ENCODE data around the gene ZRANB1. TPM values are rescaled to one million over a fixed set of nuclear protein-coding genes. Genes with fewer than 3 reads are reported as not detected.

The ZRANB1 gene
- total RNA-seq, 2 donors from 2014 or later: 24.1 to 24.9 TPM

DNA sequence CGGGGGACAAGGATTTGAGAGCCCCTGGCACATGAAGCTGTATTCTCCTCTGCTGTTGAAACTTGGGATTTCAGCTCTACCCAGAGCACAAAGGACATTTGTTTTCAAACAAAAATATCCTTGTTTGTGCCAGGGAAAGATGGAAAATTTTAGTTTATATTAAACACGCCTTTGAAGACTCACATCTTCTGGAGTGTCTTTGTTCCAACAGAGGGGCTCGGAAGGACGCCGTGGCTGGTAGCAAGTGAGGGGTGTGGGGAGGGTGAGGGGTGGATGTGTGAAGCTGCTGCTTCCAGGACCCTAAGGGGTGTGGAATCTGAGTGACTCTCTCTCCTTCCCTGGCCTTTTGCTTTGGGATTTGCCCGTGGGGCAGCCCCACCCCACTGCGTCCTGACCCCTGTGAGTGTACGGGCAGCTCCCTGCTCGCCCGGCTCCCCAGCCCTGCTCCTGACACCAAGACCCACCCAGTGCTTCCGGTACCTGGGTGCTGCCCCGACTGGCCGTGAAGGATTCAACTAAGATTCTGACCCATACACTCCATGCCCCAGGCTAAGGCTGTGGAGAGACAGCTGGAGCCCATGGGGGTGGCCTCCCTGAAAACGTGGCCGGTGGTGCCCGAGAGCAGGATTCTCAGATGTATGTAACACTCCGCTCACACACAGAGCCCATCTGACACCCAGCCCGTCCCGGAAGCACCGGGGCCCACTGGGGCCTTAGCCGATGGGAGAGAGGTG, 59.6 kb downstream of the ZRANB1 start:
- H3K27ac ChIP-seq: peak overlapping the region; percentile 71 to 81
- DNase-seq (ENCODE audit: low spot score): peak; percentile 59
- H3K4me1 ChIP-seq: peaks cover 0 to 53% of the 10 kb centered on the region in 2 donors
- H3K36me3 ChIP-seq: peaks cover 44% of the 10 kb centered on the region
- H3K4me3 ChIP-seq: no peak overlapping the region
- no peaks in the 10 kb centered on the region for H3K9me3 ChIP-seq
- H3K27me3 ChIP-seq: no peaks in the 10 kb centered on the region
- TF ChIP-seq, protein P1, sequence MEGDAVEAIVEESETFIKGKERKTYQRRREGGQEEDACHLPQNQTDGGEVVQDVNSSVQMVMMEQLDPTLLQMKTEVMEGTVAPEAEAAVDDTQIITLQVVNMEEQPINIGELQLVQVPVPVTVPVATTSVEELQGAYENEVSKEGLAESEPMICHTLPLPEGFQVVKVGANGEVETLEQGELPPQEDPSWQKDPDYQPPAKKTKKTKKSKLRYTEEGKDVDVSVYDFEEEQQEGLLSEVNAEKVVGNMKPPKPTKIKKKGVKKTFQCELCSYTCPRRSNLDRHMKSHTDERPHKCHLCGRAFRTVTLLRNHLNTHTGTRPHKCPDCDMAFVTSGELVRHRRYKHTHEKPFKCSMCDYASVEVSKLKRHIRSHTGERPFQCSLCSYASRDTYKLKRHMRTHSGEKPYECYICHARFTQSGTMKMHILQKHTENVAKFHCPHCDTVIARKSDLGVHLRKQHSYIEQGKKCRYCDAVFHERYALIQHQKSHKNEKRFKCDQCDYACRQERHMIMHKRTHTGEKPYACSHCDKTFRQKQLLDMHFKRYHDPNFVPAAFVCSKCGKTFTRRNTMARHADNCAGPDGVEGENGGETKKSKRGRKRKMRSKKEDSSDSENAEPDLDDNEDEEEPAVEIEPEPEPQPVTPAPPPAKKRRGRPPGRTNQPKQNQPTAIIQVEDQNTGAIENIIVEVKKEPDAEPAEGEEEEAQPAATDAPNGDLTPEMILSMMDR (IDR thresholded peaks at IDR 0.05): no peak

DNA sequence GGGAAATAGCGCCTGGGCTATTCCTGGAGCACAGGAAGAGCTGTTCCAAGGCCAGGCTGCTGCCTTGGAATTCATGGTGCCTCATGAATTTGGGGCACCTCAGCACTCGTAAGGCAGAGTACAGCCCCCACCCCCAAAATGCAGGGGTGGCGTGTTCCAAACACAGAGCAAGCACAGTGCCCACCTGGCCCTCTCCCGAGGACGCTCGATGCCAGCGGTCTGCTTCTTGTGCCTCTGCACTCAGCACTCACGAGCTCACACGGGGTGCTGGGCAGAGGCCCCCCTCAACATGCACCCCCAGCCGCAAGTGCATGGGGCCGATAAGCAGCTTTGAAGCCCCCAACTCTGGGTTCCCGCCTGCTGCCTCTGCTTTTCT, 60.1 kb downstream of the ZRANB1 start:
- Histone ChIP-seq H3K4me1 (peaks cover 0 to 58% of the 10 kb centered on the region in 2 donors), H3K9me3 (no peaks in the 10 kb centered on the region), H3K27ac (peak overlapping the region; percentile 71 to 81), H3K36me3 (peaks cover 38% of the 10 kb centered on the region), H3K27me3 (no peaks in the 10 kb centered on the region), H3K4me3 (no peak overlapping the region)
- no peak for DNase-seq (ENCODE audit: low spot score)
- TF ChIP-seq, protein P1 (IDR thresholded peaks at IDR 0.05): no peak

DNA sequence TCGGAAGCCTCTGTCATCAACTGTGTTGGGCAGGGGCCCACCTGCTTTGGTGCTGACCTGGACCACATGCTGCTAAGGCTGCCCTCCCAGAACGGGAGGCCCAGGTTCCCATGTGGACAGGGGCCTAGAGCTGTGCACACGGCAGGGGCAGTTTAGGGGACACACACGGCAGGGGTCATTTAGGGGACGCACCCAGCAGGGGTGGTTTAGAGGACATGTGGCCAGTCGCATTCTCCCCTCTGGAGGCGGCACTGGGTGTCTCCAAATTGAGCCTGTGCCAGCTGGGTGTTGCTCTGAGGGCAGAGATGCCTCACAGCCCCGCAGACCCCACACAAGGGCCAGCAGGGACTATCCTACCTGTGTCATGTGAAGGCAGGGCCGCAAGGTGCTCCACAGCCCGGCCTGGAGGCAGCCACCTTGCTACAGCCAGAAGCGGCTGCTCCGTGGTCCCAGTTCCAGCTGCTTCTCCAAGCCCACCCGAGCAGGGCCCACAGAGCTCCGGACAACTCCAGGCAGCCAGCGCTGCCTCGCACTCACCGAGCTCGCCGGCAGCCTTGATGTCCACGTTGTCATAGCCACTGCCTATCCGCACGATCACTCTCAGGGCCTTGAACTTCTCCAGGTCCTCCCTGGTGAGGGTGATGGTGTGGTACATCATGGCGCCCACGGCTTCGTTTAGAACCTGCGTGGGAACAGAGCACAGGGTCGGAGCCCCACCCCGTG, 60.7 kb downstream of the ZRANB1 start:
- peak; percentile 58 for DNase-seq (ENCODE audit: low spot score)
- TF ChIP-seq, protein P1 (IDR thresholded peaks at IDR 0.05): no peak
- Histone ChIP-seq H3K27me3 (no peaks in the 10 kb centered on the region), H3K27ac (peak overlapping the region; percentile 71 to 81), H3K36me3 (peaks cover 32% of the 10 kb centered on the region), H3K4me1 (peaks cover 0 to 64% of the 10 kb centered on the region in 2 donors), H3K9me3 (no peaks in the 10 kb centered on the region), H3K4me3 (no peak overlapping the region)

DNA sequence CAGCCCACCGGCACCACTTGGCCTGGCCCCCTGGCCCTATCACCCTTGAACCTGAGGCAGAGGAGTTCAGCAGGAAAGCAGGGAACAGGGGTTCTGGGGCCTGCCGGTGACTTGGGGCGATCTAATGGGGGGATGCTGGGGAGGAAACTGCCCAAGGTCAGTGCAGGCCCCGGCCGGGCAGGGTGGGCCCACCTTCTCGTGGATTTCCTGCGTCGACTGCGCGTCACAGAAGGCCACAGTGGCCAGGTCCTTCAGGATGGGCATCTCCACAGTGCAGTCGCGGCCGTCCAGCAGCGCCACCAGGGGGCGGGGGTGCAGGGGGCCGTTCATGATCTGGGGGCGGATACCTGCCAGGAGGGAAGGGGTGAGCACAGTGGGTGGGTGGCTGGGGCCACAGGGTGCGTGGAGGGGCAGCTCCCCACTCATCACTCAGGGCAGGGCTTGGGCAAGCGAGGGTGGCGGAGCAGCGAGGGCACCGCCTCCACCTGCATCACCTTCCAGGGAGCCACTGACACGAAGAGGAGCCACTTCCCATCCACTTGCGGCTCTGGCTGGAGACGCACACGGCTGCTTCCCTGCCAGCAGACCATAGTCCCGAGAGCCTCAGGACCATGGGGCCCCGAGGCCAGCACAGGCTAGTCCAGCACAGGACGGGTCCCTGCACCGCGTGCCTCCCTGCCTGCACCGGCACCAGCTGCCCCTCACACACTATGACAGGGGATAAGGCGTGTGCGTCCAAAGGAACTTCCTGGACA, 61.4 kb downstream of the ZRANB1 start:
- Histone ChIP-seq H3K4me1 (peaks cover 0 to 70% of the 10 kb centered on the region in 2 donors), H3K9me3 (no peaks in the 10 kb centered on the region), H3K27me3 (no peaks in the 10 kb centered on the region), H3K4me3 (no peak overlapping the region), H3K27ac (no peak overlapping the region), H3K36me3 (peaks cover 27% of the 10 kb centered on the region)
- no peak for DNase-seq (ENCODE audit: low spot score)
- TF ChIP-seq, protein P1 (IDR thresholded peaks at IDR 0.05): peak in 1 of 2 donors; percentile 11

DNA sequence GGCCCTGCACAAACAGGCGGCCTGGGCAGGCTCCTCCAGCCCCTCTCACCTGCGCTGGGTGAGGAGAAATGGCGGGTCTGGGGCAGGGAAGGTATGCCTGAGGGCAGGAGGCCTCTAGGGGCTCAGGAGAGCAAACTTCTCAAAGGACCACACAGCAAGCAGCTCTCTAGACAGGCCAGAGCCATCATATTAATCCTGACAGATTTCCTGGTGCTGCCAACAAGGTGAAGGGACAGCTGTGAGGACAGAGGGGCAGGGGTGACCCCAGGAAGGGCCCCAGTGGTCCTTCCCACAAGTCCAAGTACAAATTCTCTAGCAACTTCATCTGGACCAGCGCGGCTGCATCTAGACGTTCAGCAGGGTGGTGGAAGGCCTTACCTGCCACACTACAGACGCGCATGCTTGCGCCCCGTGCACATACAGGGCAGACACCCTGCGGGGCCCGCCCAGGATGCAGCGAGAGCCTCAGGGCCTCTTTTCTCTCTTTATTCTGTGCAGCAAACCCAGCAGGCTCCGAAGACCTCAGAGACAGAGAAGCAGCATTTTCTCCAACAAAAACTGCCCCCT, 62.1 kb downstream of the ZRANB1 start:
- Histone ChIP-seq H3K9me3 (no peaks in the 10 kb centered on the region), H3K36me3 (peaks cover 27% of the 10 kb centered on the region), H3K27ac (no peak overlapping the region), H3K4me1 (peaks cover 0 to 68% of the 10 kb centered on the region in 2 donors), H3K4me3 (no peak overlapping the region), H3K27me3 (no peaks in the 10 kb centered on the region)
- TF ChIP-seq, protein P1 (IDR thresholded peaks at IDR 0.05): no peak
- DNase-seq (ENCODE audit: low spot score): peak; percentile 42
